GM19239 (cell line): ENCODE data around the gene ALS2.

Experiments used
- DNase-seq: peaks from one replicate; pipeline ENCODE4 v3.0.0; 2011; ENCODE audit warnings: low spot score; ENCODE audit not compliant: insufficient read length
- FAIRE-seq: peaks from 2 replicates; lab custom pipeline; 2011; peaks lifted over from hg19 to GRCh38; lab: Jason Lieb, UNC

ALS2 gene

GRCh38 chr2:201761101-201761500 lies 19.6 kb downstream of the ALS2 start:
- FAIRE-seq = no peak
- no peak for DNase-seq

DNA sequence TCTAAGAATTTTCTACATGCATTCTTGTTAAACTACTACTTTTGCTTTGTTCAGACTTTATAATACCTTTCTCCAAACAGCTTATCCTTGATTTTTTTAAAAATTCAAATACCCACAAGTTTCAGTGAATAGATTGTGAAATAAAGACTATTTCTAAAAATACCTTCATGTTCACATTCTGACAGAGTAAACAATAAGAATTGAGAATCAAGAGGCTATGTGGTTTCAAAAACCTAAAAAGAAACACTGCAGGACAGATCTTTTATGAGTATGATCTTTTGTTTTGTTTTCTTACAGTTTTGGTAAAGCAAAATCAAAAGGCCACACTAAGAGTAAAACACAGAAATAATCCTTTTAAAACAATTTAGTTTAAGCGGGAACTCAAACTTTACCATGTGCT lies 21.2 kb downstream of the ALS2 start:
- DNase-seq = no peak
- peak; percentile 26 for FAIRE-seq

- DNase-seq = no peak
- FAIRE-seq = no peak
Observed at GRCh38 chr2:201758873-201759272, 21.9 kb downstream of the ALS2 start.

GRCh38 chr2:201758234-201758633 lies 22.5 kb downstream of the ALS2 start:
- DNase-seq (no peak), FAIRE-seq (peak; percentile 59)

- no peak for DNase-seq
- no peak for FAIRE-seq
Observed at GRCh38 chr2:201754717-201755415, 25.9 kb downstream of the ALS2 start.

DNA sequence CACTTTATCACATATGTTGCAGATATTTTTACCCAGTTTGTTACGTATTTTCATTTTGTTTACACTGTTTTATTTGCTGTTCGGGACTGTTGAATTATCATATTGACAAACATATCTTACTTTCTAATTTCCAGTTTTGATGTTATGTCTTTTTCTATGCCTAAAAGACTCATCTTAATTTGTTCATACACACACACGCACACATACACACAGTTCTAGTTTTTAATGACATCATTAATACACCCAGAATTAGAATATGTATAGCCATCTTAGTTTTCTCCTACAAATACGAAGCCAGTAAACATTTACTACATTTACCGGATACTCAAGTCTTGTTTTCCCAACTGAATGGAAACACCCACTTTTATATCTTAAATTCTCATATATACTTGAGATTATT lies 29.2 kb downstream of the ALS2 start:
- FAIRE-seq (no peak), DNase-seq (no peak)

- FAIRE-seq (no peak), DNase-seq (no peak)
Observed at GRCh38 chr2:201746551-201746950, 34.2 kb downstream of the ALS2 start.

DNA sequence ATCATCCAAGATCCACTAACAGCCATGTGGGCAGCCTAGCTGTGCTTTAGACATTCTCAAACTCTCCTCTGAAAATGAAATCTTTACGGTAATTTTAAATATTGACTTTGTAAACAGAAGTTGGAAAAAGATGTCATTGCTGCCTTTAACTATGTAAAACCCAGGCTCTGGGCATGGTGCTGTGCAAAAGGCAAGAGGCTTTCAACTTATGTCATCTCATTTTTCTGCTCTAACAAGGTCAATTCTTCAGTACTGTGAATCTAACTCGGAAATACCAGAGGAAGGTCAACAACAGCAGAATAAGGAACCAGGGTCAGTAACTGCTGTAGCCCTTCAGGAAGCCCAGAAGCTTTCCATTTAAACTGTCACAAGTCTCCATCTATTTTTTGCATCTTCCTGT lies 45.2 kb downstream of the ALS2 start:
- DNase-seq (no peak), FAIRE-seq (no peak)

DNA sequence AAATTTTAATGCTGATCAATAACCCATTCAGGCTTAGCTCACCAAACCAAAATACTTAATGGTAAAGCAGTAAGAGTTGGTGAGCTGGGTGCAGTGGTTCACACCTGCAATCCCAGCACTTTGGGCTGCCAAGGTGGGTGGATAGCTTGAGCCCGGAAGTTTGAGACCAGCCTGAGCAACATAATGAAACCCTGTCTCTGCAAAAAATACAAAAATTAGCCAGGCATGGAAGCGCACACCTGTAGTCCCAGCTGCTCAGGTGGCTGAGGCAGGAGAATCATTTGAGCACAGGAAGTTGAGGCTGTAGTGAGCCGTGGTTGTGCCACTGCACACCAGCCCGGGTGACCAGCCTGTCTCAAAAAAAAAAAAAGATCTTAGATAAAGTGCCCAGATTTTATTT lies 46.6 kb downstream of the ALS2 start:
- FAIRE-seq (no peak), DNase-seq (no peak)

DNA sequence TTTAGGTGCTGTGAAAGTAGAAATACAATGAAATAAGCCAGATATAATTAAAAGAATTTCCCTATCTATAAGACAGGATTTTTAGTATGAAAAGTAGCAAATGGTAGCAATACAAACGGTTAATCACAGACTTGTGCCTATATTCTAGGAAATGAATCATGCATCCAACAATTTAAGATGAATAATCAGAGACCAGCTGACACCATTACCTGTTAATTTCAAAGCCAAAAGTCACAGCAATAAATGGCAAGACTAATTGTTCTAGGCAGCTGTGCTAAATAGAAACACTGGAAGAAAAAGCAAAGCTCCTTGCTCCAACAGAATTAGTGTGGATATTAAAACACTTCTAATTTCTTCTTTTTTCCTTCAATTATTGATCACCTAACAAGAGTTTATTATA lies 47.2 kb downstream of the ALS2 start:
- no peak for FAIRE-seq

GRCh38 chr2:201730651-201731285 lies 50.0 kb downstream of the ALS2 start:
- FAIRE-seq = no peak

More for the DNA sequence above, 47.2 kb downstream of the ALS2 start:
- no peak for DNase-seq

DNA sequence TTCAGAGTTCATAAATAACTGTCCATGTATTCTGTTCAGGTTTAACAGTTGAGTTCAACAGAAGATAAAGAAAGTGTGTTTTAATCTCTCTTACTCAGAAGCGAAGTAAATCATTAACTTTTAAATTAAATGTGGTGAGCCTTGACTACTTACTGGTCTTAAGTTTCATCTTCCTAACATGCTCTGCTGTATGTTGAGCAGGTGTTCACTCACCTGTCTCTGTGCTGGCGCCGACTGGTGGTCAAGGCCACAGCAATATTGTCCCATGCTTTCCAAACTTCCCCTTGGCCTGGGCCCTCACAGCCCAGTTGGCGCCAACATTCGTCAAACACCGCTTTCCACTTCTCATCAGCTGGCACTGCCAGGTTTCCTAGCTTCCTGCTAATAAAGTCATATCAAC lies 65.3 kb downstream of the ALS2 start:
- no peak for DNase-seq
- FAIRE-seq = no peak

More at GRCh38 chr2:201730651-201731285, 50.0 kb downstream of the ALS2 start:
- no peak for DNase-seq

GRCh38 chr2:201712726-201713125 lies 68.0 kb downstream of the ALS2 start:
- FAIRE-seq = no peak
- DNase-seq = no peak

GRCh38 chr2:201709747-201710146 lies 71.0 kb downstream of the ALS2 start:
- FAIRE-seq (peak; percentile 14), DNase-seq (no peak)

GRCh38 chr2:201709049-201709448 lies 71.7 kb downstream of the ALS2 start:
- FAIRE-seq (no peak), DNase-seq (no peak)

- no peak for FAIRE-seq
- DNase-seq = no peak
Observed at GRCh38 chr2:201707753-201708152, 73.0 kb downstream of the ALS2 start.

- no peak for FAIRE-seq
Observed at GRCh38 chr2:201707142-201707541, 73.6 kb downstream of the ALS2 start.

DNA sequence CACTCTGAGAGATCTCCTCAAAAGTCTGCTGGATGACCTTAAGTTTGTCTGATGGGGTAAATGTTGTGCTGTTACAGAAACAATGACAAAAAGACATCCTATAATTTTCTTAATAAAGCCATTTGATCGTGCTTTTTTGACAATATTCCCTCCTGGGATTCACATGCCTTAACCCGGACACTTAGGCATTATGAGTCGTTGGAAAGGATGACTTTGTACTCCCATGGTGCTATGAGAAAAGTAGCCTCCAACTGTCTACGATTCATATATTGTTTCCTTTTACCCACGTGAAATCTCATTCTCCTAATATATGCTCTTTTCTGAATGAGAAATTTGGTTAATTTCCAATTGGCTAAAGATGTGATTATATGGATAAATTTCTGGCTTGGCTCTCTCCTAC lies 76.2 kb downstream of the ALS2 start:
- DNase-seq (no peak), FAIRE-seq (no peak)

More at GRCh38 chr2:201707142-201707541, 73.6 kb downstream of the ALS2 start:
- no peak for DNase-seq

DNA sequence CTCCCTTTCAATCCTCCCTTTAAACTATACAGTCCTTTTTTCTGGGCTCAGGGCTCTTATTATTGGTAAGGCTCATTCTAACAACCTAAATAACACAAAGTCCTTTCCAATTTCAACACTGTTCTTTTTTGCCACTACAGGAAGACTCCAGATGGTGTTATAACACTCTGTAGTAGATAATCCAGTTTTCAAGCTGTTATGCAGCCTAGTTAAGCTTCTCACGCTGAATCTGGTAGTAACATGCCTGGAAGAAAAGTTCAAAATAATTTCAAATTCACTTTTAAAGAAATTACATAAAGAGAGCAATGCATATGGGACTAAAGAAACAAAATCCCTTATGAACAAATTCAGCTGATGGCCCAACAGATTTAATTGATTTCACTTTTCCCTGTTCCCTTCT lies 79.1 kb downstream of the ALS2 start:
- no peak for FAIRE-seq
- no peak for DNase-seq

DNA sequence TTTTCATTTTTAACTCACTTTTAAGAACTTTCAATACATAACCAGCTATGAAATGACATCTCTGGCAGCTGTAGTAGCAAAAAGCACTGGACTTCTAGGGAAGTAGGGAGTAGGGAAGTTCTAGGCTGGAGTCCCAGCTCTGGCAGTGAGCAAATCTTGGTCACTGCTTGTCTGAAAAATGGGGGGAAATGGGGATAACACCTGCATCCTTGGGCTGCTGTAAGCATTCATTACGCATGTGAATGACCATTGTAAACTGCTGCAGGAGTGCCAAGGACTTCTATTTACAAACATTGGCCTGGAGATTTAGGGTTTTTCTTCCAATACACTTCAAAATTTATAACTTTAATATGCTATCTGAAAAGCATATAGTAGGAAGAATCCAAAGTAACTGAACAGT lies 81.3 kb downstream of the ALS2 start:
- FAIRE-seq (no peak), DNase-seq (no peak)

- DNase-seq = no peak
- FAIRE-seq = no peak
Observed at GRCh38 chr2:201698588-201699226, 82.0 kb downstream of the ALS2 start, which contains the start of gene MPP4. TSS of gene MPP4 (minus strand) at chr2:201698644. CDS start at chr2:201693954, 4,690 bp downstream.
